ENCODE data around the gene FSTL5.
A peak's percentile ranks its signal among the peaks of the same experiment; 100 is the strongest.

The FSTL5 gene

DNA sequence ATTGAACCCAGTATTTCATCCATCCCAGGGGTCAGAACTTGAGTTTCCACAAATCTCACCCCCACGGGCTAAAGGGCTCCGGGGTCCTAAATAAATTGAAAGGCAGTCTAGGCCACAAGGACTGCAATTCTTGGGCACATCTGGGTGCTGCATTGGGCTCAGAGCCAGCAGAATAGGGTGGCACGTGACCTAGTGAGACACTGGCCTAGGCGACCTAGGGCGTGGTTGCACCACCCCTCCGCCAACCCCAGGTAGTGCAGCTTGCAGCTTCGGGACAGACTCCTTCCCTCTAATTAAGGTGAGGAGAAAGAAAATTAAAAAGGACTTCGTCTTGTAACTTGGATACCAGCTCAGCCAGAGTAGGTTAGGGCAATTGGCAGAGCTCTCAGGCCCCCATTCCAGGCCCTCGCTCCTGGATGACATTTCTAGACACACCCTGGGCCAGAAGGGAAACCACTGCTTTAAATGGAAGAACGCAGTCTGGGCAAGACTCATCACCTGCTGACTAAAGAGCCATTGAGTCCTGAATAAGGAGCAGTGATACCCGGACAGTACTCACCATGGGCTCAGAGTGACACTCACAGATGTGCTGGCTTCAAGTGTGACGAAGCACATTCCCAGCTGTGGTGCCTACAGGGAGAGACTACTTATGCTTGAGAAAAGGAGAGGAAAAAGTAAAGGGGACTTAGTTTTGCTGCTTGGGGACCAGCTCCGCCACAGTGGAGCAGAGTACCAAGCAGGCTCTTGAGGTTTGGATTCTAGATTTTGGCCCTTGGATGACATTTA lies 735.4 kb downstream of the FSTL5 start:
- no peak for DNase-seq

DNA sequence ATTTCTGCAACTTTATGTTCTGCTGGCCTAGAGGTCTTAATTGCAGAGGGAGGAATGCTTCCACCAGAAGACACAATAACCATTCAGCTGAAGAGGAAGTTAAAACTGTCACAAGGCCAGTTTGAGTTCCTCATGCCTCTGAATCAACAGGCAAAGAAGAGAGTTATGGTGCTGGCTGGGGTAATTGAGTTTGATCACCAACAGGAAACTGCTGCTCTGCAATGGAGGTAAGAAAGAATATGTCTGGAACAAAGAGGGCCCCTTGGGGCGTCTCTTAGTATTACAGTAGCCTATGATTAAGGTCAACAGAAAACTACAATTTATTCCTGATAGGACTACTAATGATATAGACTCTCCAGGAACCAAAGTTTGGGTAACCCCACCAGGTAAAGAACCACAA lies 744.0 kb downstream of the FSTL5 start:
- peak; percentile 14 for DNase-seq

DNA sequence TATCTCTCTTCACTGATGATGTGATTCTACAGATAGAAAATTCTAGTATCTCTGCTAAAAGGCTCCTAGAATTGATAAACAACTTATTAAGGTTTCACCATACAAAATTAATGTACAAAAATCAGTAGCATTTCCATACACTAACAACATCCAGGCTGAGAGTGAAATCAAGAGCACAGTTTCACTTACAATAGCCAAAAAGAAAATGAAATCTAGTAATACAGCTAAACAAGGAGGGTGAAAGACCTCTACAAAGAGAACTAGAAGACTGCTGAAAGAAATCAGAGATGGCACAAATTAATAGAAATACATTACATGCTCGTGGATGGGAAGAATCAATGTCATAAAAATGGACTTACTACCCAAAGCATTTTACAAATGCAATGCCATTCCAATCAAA lies 751.9 kb downstream of the FSTL5 start:
- DNase-seq, result no peak

DNA sequence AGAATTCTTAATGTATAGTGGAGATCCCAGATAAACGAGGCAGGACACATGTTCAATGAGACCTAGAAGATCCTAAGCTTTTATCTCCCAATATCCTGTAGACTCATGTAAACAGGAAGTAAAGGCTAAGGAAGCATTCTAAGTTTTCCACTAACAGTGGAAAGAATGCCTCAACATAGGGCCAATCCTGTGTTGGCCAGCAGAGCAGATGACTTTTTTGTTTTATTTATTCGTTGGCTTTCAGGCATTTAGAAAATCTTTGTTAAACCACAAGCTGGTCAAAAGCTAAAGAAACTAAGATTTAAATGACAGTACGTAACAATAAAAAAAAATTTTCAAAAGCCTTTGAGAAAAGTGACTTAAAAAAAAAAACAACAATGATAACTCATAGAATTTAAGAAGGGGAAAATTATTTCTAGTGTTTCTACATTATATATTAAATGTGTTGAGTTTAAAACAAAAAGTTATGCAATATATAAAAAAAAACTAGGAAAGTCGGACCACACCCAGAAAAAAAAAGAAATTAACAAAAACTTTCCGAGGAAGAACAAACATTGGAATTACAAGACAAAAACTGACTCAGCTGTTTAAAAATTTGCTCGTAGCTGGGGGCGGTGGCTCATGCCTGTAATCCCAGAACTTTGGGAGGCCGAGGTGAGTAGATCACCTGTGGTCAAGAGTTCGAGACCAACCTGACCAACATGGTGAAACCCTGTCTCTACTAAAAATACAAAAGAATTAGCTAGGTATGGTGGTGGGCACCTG lies 759.3 kb downstream of the FSTL5 start:
- no peak for DNase-seq

DNA sequence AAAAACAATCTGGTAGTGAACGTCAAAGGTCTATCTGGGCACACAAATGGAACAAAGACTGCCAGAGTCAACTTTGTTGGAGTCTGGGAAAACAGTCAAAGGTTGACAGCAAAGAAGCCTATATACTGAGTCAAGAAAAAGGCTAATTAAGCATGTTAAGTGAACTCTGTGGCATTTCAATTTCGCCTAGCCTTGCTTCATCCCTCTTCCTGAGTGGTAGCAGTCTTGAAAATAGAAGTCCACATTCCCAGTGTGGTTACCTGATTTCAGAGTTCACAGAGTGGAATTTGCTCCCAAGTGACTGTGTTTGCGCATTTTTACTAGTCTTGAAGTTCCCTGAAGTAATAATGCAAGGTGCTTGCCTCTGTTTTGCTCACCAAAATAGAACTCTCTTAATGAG lies 760.0 kb downstream of the FSTL5 start:
- DNase-seq, result no peak

DNA sequence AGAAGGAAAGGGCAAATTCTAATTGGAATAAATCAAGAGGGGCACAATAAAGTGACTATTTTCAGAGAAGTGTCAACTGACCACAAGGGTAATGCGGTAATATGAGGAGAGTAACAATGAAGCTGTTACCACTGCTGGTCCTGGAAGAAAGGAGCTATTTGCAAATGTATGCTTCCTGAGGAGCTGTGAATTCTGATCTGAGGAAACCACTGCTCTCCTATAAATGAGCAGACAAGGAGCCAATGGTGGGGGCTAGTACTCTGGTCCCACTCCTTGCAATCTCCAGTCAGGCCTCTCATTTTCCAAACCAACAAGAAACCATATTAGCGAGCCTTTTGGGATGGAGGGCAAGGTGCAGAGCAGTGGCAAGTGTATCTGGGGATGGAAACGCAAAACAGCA lies 770.2 kb downstream of the FSTL5 start:
- no peak for DNase-seq

DNA sequence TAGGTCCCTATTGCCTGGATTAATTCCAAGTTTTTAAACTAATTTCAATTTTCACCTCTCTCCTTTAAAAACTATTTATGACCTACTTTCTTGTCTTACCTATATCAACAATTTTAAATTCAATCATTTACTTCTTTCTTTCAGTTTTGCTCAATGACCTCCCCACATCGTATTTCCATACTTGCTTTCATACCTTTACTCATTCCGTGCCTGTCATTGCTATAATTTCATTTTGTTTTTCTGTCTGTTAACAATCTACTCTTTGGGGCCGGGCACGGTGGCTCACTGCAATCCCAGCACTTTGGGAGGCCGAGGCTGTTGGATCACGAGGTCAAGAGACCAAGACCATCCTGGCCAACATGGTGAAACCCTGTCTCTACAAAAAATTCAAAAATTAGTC lies 781.1 kb downstream of the FSTL5 start:
- DNase-seq, result no peak

DNA sequence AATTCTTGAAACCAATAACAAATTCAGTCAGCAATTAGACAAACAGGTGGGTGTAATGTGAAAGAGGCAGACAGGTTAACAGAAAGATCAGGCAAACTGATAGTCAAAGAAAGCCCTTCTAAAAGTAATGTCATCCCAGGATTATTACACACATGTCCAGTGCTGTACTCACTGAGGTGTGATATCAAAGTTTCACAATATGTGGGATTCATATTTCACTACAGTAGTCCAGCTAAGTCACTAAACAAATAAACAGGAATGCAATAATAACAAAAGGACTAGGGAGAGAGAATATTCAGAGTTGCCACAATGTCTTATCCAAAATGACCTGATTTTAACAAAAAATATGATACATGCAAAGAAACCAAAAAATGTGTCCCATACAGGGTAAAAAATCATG lies 787.5 kb downstream of the FSTL5 start:
- no peak for DNase-seq

DNA sequence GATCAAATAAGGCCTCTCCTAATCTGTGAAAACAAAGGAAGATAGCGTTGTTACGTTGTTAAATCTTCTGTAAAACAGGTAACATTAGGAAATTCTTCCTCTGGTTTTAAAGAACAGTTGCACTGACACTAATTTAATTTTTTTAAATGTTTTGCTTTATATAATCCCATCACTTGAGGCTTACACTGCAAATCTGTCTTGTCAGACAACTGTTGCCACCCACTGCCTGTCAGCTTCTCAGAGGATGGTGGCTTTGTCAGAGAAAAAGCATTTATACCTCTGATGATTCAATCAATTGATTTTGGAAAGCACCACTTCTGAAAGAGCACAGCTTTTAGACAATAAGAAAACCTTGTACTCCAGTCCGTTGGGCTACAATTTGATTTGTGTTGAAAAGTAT lies 799.1 kb downstream of the FSTL5 start:
- DNase-seq, result peak; percentile 67

DNA sequence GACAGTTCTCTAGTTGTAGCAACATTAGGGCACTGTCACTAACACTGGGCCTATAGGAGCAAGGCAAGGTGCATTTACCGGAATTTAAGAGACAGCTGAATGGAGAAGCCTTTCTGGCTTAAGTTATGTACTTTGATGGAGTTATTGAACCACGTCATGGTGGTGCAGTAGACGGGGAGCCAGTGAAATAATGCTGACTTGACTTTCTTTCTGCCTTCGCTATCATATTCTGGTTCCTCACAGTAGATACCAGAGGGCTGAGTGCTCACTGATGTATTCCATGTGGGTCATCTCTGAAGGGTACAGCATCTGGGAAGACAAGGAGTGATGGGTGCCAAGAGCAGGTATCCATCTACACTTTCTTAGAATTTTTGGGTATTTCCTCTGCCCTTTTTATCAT lies 802.8 kb downstream of the FSTL5 start:
- DNase-seq, result no peak

DNA sequence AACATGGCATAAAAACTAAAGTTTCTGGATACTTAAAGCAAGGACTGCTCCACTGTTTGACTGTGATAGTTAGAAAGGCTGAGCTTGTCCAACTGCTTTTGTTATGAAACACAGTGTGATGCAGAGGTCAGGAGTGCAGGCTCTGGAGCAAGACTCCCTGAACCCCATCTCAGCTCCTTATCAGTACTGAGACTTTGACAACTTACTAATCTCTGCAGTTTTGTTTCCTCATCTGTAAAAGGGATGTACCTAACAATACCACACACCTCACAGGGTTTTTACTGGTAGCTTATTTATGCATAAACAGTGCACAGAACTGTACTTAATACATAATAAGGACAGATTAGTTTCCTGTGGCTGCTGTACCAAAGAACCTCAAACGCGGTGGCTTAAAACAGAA lies 804.3 kb downstream of the FSTL5 start:
- DNase-seq, result no peak

DNA sequence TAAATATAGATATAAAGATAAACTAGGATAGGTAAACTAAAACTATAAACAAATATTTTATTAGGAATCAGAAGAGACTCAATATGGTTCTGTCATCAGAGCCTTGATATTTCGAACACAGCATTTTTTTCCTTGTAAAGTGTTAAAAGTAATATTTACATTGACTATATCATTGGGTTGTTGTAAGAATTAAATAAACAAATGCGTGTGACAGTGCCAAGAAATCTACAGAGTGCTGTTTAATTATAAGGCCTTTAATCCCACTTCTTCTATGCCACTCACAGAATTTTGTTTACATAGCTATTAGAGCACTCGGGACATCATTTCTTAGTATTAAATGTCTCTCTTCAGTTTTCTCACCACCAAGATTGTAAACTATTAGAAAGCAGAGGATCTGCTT lies 807.4 kb downstream of the FSTL5 start:
- DNase-seq, result no peak

DNA sequence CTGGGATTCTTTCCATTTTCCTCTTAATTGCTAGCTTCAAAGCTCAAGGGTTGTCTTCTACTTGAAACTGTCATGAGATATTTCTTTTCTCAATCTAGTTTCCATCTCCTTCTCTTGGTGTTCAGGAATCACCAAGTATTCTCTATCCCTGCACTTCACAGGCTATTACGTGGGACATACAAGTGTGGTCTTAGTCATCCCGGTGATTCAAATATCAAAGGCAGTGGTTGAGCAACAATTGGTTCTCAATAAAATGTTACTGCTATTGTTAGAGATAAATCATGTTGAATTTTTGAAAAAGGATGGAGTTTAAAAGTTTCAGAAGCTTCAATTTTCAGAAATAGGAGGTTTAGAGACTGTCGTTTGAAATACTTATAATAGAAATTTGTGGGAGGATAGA lies 812.9 kb downstream of the FSTL5 start:
- DNase-seq, result no peak

DNA sequence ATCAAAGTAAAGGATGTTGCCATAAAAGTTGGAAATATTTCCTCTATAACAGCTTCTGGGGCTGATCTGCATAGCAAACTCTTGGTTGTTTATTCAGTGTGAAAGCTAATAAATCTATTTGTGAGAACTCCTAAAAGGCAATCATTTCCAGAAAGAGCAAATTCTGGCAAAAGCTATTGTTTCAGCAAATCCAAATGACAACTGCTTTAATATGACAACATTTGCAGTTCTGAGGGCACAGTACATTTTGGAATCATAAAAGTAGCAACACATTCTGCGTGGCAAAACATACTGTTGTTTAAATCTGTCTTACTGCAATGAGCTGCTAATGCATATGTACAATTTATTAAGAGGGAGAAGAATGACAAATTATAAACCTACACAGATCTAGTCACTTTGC lies 818.1 kb downstream of the FSTL5 start:
- DNase-seq, result no peak

DNA sequence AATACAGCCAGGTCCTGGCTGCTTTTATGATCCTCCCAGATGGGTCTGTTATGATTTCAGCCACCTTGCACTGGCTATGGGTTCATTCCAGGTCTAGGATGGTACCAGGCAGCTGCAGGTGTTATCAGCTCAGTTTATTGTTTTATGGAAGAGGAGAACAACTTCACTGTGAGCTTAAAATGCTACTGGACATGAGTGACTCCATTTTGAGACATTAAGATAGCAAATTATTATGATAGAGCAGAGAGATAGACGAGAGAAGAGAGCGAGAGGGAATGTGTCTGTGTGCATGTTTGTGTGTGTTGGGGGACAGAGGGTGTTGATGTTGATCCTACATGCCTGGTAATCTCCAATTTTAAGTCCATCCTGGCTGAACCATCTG lies 820.2 kb downstream of the FSTL5 start:
- no peak for DNase-seq

DNA sequence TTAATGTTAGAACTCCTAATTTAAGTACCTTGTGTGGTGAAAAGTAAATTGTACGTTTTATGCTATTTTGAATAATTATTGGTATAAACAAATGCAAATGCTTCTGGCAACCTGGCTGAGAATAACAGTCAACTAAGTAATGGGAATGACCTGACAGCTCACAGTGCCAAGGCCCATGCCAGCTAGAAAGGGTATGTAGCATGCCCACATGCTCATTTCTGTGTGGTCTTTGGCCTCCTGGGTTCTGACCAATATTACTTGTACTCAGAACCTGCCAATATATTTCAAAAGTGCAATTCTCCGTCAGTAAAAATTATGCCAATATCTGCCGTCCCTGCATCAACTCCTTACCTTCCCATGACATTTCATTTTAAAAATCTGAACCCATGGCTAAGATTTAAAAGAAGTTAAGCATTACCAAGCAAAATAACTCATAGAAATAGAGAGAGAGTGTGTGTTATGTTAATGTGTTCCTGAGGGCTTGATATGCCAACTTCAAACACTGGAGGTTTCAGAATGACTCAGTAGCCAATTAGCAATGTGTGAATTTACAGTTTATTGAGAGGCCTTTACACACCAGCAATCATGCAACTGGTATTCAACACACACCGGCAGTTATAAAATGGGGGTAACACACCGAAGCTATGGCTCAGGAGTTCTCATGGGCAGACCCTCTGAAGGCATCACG lies 820.8 kb downstream of the FSTL5 start:
- no peak for DNase-seq

DNA sequence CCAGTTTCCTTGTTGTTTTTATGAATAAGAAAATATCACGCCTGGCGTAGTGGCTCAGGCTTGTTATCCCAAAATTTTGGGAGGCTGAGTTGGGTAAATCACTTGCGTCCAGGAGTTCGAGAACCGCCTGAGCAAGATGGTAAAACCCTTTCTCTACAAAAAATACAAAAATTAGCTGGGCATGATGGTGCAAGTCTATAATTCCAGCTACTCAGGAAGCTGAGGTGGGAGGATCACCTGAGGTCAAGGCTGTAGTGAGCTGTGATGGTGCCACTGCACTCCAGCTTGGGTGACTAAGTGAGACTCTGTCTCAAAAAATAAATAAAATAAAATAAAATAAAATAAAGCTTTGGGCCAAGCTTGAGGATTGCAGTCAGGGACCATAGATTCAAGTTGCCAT lies 827.2 kb downstream of the FSTL5 start:
- DNase-seq, result no peak

DNA sequence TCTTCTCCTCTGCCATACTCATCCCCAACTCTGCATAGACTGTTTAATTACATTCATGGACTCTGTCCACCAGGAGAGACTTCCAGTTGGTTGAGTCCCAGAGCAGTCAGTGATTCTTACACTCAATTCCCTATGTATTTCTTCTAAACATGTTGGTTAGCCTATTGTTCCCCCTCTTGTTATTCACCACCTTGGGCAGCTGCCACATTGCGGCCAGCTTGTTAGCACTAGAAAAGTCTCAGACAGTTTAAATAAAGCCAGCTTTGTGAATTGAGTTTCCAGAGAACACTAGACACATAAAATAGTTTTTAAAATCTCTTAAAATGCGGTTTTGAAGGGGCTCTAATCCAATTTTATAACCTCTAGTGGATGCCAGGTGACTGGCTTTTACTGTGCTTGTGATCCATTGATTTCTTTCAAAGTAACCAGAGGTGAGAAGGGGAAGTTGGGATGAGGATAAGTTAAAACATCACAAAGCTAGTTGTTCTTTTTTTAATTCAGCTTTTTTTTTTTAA lies 827.7 kb downstream of the FSTL5 start:
- DNase-seq, result no peak

Data from NCI-H82 (cell line).